Nasal cavity respiratory epithelium epithelial cell of viscerocranial mucosa (primary cell): Measurements from ENCODE around the gene DHRS1. TPM values are rescaled to one million over a fixed set of nuclear protein-coding genes. Genes with fewer than 3 reads are reported as not detected.

Experiments used
- total RNA-seq: library from RNA; depleted of rRNA; stranded (reverse); fragments of >200 nt; gene quantifications from 2 replicates; pipeline ENCODE4 v1.2.3, GENCODE V29; 2014

DHRS1 gene
- 19.8 and 27.9 TPM in 2 replicates for total RNA-seq

GRCh38 chr14:24299255-24300191 lies at the start of gene DHRS1, which contains the start of gene NOP9:
TSS of gene DHRS1 (minus strand) at chr14:24299780. CDS start at chr14:24299106, 674 bp downstream.
TSS of gene NOP9 (plus strand) at chr14:24299850. CDS start at chr14:24299955, 105 bp downstream.

GRCh38 chr14:24339284-24340151 lies 39.9 kb upstream of the DHRS1 start, which contains the start of gene RIPK3:
TSS of gene RIPK3 (minus strand) at chr14:24339991. CDS start at chr14:24339826, 165 bp downstream.

GRCh38 chr14:24334431-24335291 lies 35.1 kb upstream of the DHRS1 start, which contains the start of gene ADCY4:
TSS of gene ADCY4 (minus strand) at chr14:24335071. CDS start at chr14:24334652, 419 bp downstream.

GRCh38 chr14:24310646-24311604 lies 11.3 kb upstream of the DHRS1 start, which contains the start of gene LTB4R:
TSS of gene LTB4R (plus strand) at chr14:24311502. CDS start at chr14:24315652, 4,150 bp downstream.

GRCh38 chr14:24309538-24310264 lies 10.1 kb upstream of the DHRS1 start, which contains the start of gene LTB4R2:
TSS of gene LTB4R2 (plus strand) at chr14:24310140. CDS start at chr14:24310665, 525 bp downstream.

GRCh38 chr14:24307575-24308341 lies 8.2 kb upstream of the DHRS1 start, which contains the start of gene CIDEB:
TSS of gene CIDEB (minus strand) at chr14:24307977. CDS start at chr14:24307858, 119 bp downstream.

GRCh38 chr14:24271134-24271833 lies 28.3 kb downstream of the DHRS1 start, which contains the start of gene RABGGTA:
TSS of gene RABGGTA (minus strand) at chr14:24271597. CDS start at chr14:24271115, 482 bp downstream.

GRCh38 chr14:24262821-24263733 lies 36.5 kb downstream of the DHRS1 start, which contains the start of gene TGM1:
TSS of gene TGM1 (minus strand) at chr14:24263177. CDS start at chr14:24262352, 825 bp downstream.

Other genes with a start within 250 kb of the DHRS1 start
- 0.34 and 0.50 TPM in 2 replicates for gene CARMIL3, start 247.8 kb downstream of the DHRS1 start, total RNA-seq
- not detected in 2 replicates for gene CPNE6, start 228.2 kb downstream of the DHRS1 start, total RNA-seq
- 137 and 156 TPM in 2 replicates for gene PCK2, start 205.5 kb downstream of the DHRS1 start, total RNA-seq
- 71.3 and 93.3 TPM in 2 replicates for gene DCAF11, start 185.0 kb downstream of the DHRS1 start, total RNA-seq
- 1.1 and 1.7 TPM in 2 replicates for gene NRL, start 184.8 kb downstream of the DHRS1 start, total RNA-seq
- gene FITM1, start 169.1 kb downstream of the DHRS1 start, total RNA-seq: 0.28 and 0.34 TPM in 2 replicates
- gene PSME1, start 163.6 kb downstream of the DHRS1 start, total RNA-seq: 87.5 and 111 TPM in 2 replicates
- gene EMC9, start 158.2 kb downstream of the DHRS1 start, total RNA-seq: 9.5 and 15.7 TPM in 2 replicates
- 39.0 and 51.0 TPM in 2 replicates for gene PSME2, start 153.2 kb downstream of the DHRS1 start, total RNA-seq
- gene RNF31, start 152.3 kb downstream of the DHRS1 start, total RNA-seq: 33.7 and 37.6 TPM in 2 replicates
- 36.1 and 47.5 TPM in 2 replicates for gene IRF9, start 138.5 kb downstream of the DHRS1 start, total RNA-seq
- gene REC8, start 127.7 kb downstream of the DHRS1 start, total RNA-seq: 1.4 and 1.9 TPM in 2 replicates
- 51.8 and 54.3 TPM in 2 replicates for gene IPO4, start 111.0 kb downstream of the DHRS1 start, total RNA-seq
- gene TM9SF1, start 104.3 kb downstream of the DHRS1 start, total RNA-seq: 54.3 and 65.7 TPM in 2 replicates
- gene TSSK4, start 94.1 kb downstream of the DHRS1 start, total RNA-seq: 0.07 TPM in 1 of 2 replicates, not detected in the other
- gene CHMP4A, start 86.3 kb downstream of the DHRS1 start, total RNA-seq: 48.9 and 52.4 TPM in 2 replicates
- gene MDP1, start 83.7 kb downstream of the DHRS1 start, total RNA-seq: 4.6 and 12.3 TPM in 2 replicates
- gene NEDD8, start 67.4 kb downstream of the DHRS1 start, total RNA-seq: 127 and 135 TPM in 2 replicates
- 72.0 and 80.0 TPM in 2 replicates for gene GMPR2, start 66.9 kb downstream of the DHRS1 start, total RNA-seq
- gene TINF2, start 57.2 kb downstream of the DHRS1 start, total RNA-seq: 57.8 and 143 TPM in 2 replicates
- gene TGM1, start 36.6 kb downstream of the DHRS1 start, total RNA-seq: 87.8 and 123 TPM in 2 replicates
- 46.8 and 54.6 TPM in 2 replicates for gene RABGGTA, start 28.2 kb downstream of the DHRS1 start, total RNA-seq
- 34.2 and 36.0 TPM in 2 replicates for gene NOP9, start 70 bp upstream of the DHRS1 start, total RNA-seq
- 1.0 and 2.8 TPM in 2 replicates for gene CIDEB, start 8.2 kb upstream of the DHRS1 start, total RNA-seq
- gene LTB4R2, start 10.4 kb upstream of the DHRS1 start, total RNA-seq: 9.6 and 39.9 TPM in 2 replicates
- gene LTB4R, start 11.7 kb upstream of the DHRS1 start, total RNA-seq: 5.5 and 20.0 TPM in 2 replicates
- gene ADCY4, start 35.3 kb upstream of the DHRS1 start, total RNA-seq: 0.85 and 1.0 TPM in 2 replicates
- 1.4 and 4.6 TPM in 2 replicates for gene RIPK3, start 40.2 kb upstream of the DHRS1 start, total RNA-seq
- gene NFATC4, start 68.4 kb upstream of the DHRS1 start, total RNA-seq: 3.4 and 9.5 TPM in 2 replicates
- 2.4 and 23.3 TPM in 2 replicates for gene NYNRIN, start 99.2 kb upstream of the DHRS1 start, total RNA-seq
- gene CBLN3, start 129.9 kb upstream of the DHRS1 start, total RNA-seq: 0.34 and 2.5 TPM in 2 replicates
- 134 and 140 TPM in 2 replicates for gene KHNYN, start 130.2 kb upstream of the DHRS1 start, total RNA-seq
- gene SDR39U1, start 143.0 kb upstream of the DHRS1 start, total RNA-seq: 8.0 and 14.4 TPM in 2 replicates
- gene CMA1, start 208.5 kb upstream of the DHRS1 start, total RNA-seq: not detected in 2 replicates